Fibroblast of peridontal ligament (primary cell): ENCODE results near the gene PSG11.
"Not testable (repeated sequence)": the region's sequence is repeated elsewhere in the genome, so short reads cannot be mapped to it uniquely, and the experiment has no call there.

Source experiments
- DNase-seq: peaks from one replicate; pipeline ENCODE4 v3.0.0-alpha.2; 2010; ENCODE audit errors: extremely low read depth

PSG11 gene

GRCh38 chr19:43026369-43026768 is at the start of gene PSG11:
Gene PSG11, minus strand, starts transcription at chr19:43026469. Its CDS starts 97 bp downstream, at chr19:43026372.
- not testable (repeated sequence) for DNase-seq

GRCh38 chr19:43062418-43062817 is 36.1 kb upstream of the PSG11 start:
- not testable (repeated sequence) for DNase-seq

- peak; percentile 34 for DNase-seq
Measured at GRCh38 chr19:43061326-43061725, 35.1 kb upstream of the PSG11 start.

- DNase-seq = not testable (repeated sequence)
Measured at GRCh38 chr19:43060254-43060653, 34.0 kb upstream of the PSG11 start.

- not testable (repeated sequence) for DNase-seq
Measured at GRCh38 chr19:43059482-43059881, 33.2 kb upstream of the PSG11 start.

GRCh38 chr19:43058440-43058839 is 32.2 kb upstream of the PSG11 start:
- not testable (repeated sequence) for DNase-seq

GRCh38 chr19:43047966-43048365 is 21.7 kb upstream of the PSG11 start:
- not testable (repeated sequence) for DNase-seq

- DNase-seq = not testable (repeated sequence)
Measured at GRCh38 chr19:43046578-43046977, 20.3 kb upstream of the PSG11 start.

- DNase-seq = not testable (repeated sequence)
Measured at GRCh38 chr19:43043492-43044180, 17.4 kb upstream of the PSG11 start.

GRCh38 chr19:43031645-43032044 is 5.4 kb upstream of the PSG11 start:
- peak; percentile 68 for DNase-seq

- DNase-seq = no peak
Measured at GRCh38 chr19:43028866-43029265, 2.6 kb upstream of the PSG11 start.

- not testable (repeated sequence) for DNase-seq
Measured at GRCh38 chr19:43027985-43028384, 1.7 kb upstream of the PSG11 start.

GRCh38 chr19:43027061-43027460 is 792 bp upstream of the PSG11 start:
- DNase-seq = not testable (repeated sequence)

GRCh38 chr19:43022098-43022497 is 4.2 kb downstream of the PSG11 start:
- peak; percentile 75 for DNase-seq

GRCh38 chr19:43021629-43022028 is 4.6 kb downstream of the PSG11 start:
- peak; percentile 72 for DNase-seq

- peak; percentile 25 for DNase-seq
Measured at GRCh38 chr19:43019588-43019987, 6.7 kb downstream of the PSG11 start.

- not testable (repeated sequence) for DNase-seq
Measured at GRCh38 chr19:43005841-43006240, 20.4 kb downstream of the PSG11 start.

- DNase-seq = peak; percentile 70
Measured at GRCh38 chr19:43004846-43005245, 21.4 kb downstream of the PSG11 start.

- DNase-seq = not testable (repeated sequence)
Measured at GRCh38 chr19:43003634-43004033, 22.6 kb downstream of the PSG11 start.

- DNase-seq = not testable (repeated sequence)
Measured at GRCh38 chr19:43002948-43003347, 23.3 kb downstream of the PSG11 start.

- not testable (repeated sequence) for DNase-seq
Measured at GRCh38 chr19:42996161-42996560, 30.1 kb downstream of the PSG11 start.

- DNase-seq = not testable (repeated sequence)
Measured at GRCh38 chr19:42992029-42992604, 34.2 kb downstream of the PSG11 start.

- DNase-seq = no peak
Measured at GRCh38 chr19:42989851-42990250, 36.4 kb downstream of the PSG11 start.
